ENCODE data around the gene AGO3.
"Not testable (repeated sequence)": the region's sequence is repeated elsewhere in the genome, so short reads cannot be mapped to it uniquely, and the experiment has no call there.

Gene AGO3

DNA sequence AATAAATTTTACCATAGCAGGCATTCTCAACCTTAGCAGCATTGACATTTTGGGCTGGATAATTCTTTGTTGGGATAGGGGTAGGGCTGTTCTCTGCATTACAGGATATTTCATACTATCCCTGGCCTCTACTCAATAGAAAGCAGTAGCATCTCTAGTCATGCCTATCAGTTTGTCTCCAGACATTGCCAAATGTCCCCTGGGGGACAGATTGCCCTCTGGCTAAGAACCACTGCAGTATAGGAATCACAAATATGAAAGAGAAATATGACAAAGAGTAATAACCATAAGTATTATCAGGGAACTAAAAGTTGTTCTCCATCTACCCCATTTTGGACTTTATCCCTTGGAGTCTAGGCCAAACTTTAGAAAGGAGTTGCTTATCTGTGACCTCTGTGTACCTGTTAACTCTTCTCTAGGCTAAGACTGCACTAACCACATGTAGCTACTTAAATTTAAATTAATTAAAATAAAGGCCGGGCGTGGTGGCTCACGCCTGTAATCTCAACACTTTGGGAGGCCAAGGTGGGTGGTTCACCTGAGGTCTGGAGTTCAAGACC is 76.1 kb downstream of the AGO3 start:
- DNase-seq (ENCODE audit: low read depth in 3 of 3, low spot score in 1 of 3), result no peak

GRCh38 chr1:36007741-36008140 is 76.8 kb downstream of the AGO3 start:
- DNase-seq (ENCODE audit: low read depth in 3 of 3, low spot score in 1 of 3), result no peak

DNA sequence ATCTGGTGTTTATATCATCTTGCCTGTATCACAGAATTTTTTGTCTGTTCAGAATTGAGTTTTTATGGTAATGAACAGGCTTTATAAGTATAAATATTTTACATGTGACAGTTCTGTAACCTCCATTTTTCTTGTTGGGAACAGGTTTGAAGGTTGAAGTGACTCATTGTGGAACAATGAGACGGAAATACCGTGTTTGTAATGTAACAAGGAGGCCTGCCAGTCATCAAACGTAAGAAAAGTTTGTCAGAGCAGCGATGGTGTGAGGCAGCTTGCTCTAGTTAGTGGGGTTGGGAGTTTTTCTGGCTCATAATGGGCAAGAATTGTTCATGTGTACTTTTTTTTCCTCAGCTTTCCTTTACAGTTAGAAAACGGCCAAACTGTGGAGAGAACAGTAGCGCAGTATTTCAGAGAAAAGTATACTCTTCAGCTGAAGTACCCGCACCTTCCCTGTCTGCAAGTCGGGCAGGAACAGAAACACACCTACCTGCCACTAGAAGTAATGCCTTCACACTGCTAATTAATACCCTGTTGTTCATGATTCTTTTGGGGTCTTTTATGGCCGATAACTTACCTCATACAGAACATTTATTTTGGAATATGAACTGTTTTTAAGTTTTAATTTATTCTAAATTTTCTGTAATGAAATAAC is 77.8 kb downstream of the AGO3 start:
- no peak for DNase-seq (ENCODE audit: low read depth in 3 of 3, low spot score in 1 of 3)

- DNase-seq (ENCODE audit: low read depth in 3 of 3, low spot score in 1 of 3), result no peak
Observed at GRCh38 chr1:36014722-36015220, 83.9 kb downstream of the AGO3 start.

DNA sequence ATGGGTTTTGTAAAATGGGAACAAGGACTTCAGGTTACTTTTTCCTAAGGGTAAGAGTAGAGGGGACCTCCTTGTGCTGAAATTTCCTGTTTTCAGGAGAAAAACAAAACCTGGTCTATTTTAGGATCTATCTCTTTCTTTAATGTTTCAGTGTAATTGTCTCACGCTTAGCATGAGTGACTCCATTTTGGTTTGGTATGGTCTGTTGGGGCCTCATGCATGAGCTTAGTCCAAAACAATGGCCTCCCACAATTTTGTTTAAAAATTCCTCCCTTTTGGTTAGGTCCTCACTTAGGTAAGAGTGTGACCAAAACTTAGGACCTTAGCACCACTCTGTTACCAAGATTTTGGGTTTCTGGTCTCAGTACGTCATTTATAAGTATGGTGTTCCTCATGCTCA is 85.8 kb downstream of the AGO3 start:
- no peak for DNase-seq (ENCODE audit: low read depth in 3 of 3, low spot score in 1 of 3)

DNA sequence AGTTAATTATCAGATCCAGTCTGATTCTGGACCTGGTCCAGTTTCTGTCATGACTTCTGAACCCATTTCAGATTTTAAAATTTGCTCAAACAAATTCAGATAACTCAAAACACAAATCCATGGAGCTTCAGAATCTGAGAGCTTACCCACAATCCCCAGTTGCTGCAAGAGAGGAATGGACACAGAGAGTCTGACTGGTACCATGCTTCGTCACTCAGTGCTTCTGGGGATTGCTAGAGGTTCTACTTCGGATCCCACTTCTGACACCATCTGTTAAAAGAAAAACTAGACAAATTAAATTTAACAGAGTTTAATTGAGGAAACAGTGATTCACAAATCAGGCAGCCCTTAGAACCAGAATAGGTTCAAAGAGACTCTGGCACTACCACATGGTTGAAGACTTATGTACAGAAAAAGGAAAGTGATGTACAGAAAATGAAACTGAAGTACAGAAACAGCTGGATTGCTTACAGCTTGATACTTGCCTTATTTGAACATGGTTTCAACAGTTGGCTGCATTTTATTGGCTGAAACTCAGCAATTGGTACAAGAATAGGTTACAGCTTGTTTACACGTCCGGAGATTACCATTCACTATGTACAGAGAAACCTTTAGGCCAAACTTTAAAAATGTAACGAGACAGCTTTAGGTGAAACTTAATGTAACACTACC is 92.3 kb downstream of the AGO3 start:
- no peak for DNase-seq (ENCODE audit: low read depth in 3 of 3, low spot score in 1 of 3)

GRCh38 chr1:36024024-36024423 is 93.1 kb downstream of the AGO3 start:
- DNase-seq (ENCODE audit: low read depth in 3 of 3, low spot score in 1 of 3), result not testable (repeated sequence)

- DNase-seq (ENCODE audit: low read depth in 3 of 3, low spot score in 1 of 3), result no peak
Observed at GRCh38 chr1:36024847-36025246, 93.9 kb downstream of the AGO3 start.

DNA sequence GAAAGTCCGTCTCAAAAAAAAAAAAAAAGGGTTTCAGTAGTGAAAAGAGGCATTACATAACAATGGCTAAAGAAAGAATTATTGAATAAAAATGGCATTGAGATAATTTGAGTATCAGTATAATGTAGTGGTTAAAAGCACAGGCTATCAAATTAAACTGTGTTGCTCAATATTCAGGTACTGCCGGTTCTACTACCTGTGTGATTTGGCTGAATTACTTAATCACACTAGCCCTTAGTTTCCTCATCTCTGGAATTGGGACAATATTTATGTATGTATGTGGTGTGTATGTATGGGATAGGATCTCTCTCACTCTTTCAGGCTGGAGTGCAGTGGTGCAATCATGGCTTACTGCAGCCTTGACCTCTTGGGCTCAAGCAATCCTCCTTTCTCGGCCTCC is 96.9 kb downstream of the AGO3 start:
- no peak for DNase-seq (ENCODE audit: low read depth in 3 of 3, low spot score in 1 of 3)

GRCh38 chr1:36031441-36031840 is 100.5 kb downstream of the AGO3 start:
- DNase-seq (ENCODE audit: low read depth in 3 of 3, low spot score in 1 of 3), result no peak

DNA sequence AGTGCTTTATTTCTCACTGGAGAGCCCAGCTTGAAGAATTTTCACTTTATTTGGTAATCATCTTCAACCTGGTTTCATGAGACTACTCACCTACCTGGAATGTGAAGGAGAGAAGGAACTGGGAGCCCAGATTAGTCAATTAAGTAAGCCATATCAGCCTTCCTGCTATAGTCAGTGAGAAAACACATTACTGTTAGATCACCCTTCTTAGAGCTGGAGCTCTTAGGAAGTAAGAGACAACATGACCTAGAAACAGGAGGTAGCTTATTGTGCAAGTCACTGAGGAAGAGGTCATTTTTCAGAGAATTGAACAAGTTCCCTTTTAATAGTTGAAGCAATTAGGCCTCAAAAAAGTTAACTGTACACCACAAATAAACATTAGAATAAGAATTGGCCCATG is 103.8 kb downstream of the AGO3 start:
- DNase-seq (ENCODE audit: low read depth in 3 of 3, low spot score in 1 of 3), result no peak

GRCh38 chr1:36035154-36035553 is 104.2 kb downstream of the AGO3 start:
- DNase-seq (ENCODE audit: low read depth in 3 of 3, low spot score in 1 of 3), result no peak

- no peak for DNase-seq (ENCODE audit: low read depth in 3 of 3, low spot score in 1 of 3)
Observed at GRCh38 chr1:36040238-36040637, 109.3 kb downstream of the AGO3 start.

DNA sequence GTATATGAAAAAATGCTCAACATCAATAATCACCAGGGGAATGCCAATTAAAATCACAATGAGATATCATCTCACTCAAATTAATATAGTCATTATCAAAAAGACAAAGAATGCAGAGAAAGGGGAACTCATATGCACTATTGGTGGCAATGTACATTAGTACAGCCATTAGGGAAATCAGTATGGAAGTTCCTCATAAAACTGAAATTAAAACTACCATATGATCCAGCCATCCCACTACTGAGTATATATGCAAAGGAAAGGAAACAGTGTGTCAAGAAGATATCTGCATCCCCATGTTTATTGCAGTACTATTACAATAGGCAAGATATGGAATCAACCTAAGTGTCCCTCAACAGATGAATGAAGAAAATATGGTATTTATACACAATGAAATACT is 120.9 kb downstream of the AGO3 start:
- DNase-seq (ENCODE audit: low read depth in 3 of 3, low spot score in 1 of 3), result no peak

GRCh38 chr1:36053978-36054377 is 123.1 kb downstream of the AGO3 start:
- DNase-seq (ENCODE audit: low read depth in 3 of 3, low spot score in 1 of 3), result no peak

DNA sequence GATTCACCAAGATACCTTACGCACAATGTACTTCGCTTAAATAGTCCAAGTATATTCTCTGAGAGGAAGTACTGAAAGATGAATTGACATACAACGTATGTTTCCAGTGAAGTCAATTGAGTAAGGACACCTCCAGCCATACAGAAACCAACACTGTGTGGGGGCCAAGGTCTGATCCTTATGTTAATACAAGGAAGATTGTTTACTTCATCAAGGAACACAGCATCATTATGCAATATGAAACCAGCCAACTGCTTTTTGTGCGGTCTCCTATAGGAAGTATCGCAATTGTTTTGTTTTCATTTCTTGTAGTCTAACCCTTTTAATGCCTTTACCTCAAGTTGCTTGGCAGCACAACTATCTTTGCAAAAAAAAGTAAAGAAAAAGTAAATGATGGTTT is 124.8 kb downstream of the AGO3 start:
- DNase-seq (ENCODE audit: low read depth in 3 of 3, low spot score in 1 of 3), result no peak

DNA sequence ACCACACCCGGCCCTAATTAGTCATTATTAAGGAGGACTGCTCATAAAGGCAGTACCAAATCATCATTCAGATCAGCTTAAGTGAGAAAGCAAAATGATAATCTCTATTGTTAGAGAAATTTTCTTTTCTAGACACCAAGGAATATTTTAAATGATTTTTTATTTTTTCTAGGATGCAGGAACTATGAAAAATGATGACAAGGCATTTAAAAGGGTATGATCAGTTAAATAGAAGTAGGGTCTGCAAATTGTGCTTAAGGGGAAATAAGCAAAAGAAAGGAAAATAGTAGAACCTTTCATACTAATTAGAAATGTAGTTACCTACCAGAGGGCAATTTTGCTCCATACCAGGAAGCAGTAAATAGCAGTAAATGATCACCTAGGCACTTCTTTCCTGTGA is 131.4 kb downstream of the AGO3 start:
- no peak for DNase-seq (ENCODE audit: low read depth in 3 of 3, low spot score in 1 of 3)

- DNase-seq (ENCODE audit: low read depth in 3 of 3, low spot score in 1 of 3), result no peak
Observed at GRCh38 chr1:36067871-36068270, 137.0 kb downstream of the AGO3 start.

- no peak for DNase-seq (ENCODE audit: low read depth in 3 of 3, low spot score in 1 of 3)
Observed at GRCh38 chr1:36068866-36069265, 138.0 kb downstream of the AGO3 start.

DNA sequence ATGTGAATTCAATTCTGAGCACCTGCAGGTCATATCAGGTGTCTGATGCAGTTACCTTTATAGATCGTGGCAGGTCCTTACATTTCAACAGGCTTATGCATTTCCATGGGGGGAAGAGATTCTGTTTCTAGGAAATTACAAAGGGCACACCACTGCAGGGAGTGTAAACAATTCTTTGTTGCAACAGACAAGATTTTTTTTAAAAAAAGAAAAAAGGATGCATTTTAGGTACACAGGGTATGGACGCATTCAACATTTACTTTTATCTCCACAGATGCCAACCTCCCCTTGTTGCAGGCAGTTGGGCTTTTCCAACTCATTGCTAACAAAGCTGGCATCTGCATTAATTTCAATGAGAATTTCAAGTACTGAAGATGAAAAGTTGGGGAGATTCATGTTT is 139.4 kb downstream of the AGO3 start:
- no peak for DNase-seq (ENCODE audit: low read depth in 3 of 3, low spot score in 1 of 3)

- no peak for DNase-seq (ENCODE audit: low read depth in 3 of 3, low spot score in 1 of 3)
Observed at GRCh38 chr1:36076979-36077573, 146.2 kb downstream of the AGO3 start.

DNA sequence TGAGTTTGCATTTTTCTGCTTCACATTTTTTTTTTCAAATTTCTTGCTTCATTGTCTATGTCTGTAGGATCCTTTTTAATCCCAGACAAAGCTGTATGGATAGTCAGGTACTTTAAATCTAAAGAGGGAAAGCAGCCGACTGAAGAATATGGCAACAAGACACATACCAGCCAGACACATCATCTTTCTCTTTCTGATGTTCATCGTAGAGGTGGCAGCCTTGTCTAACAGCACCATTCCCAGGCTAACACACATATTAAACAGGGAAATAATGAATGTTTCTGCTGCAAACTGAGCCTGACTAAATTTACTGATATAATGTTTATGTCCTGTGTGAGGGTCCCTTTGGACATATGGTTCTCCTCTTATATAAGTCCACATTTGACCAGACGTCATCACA is 149.3 kb downstream of the AGO3 start:
- no peak for DNase-seq (ENCODE audit: low read depth in 3 of 3, low spot score in 1 of 3)

Measured in stimulated activated CD4-positive, alpha-beta T cell treated with anti-CD3 and anti-CD28 coated beads, TNF-alpha, amount 100 ng/mL, for 1 hour (primary cell).